Adrenal gland (tissue), 5 donors: Measurements from ENCODE around the gene MICAL3.

Source experiments
- POLR2A ChIP-seq, 2 donors: fragments of 450-650 bp; IDR thresholded peaks; one replicate each; pipeline ENCODE4 v1.6.1; 2017; ENCODE audit warnings: antibody characterized with exemption in 2 of 2, mild to moderate bottlenecking in 2 of 2, moderate library complexity in 1 of 2
- TF ChIP-seq, protein P1 (sequence below), 6 experiments: fragments of 450-650 bp in 4 of 6; fragments of 200-600 bp in 2 of 6; sonication (generic) in 1 of 6; IDR thresholded peaks; 1 replicate in 5 of 6; 2 replicates in 1 of 6; pipeline versions ENCODE4 v1.5.1 to v1.8.0; 2016 to 2021; ENCODE audit warnings: antibody characterized with exemption in 6 of 6, mild to moderate bottlenecking in 2 of 6, moderate library complexity in 1 of 6
- donor health status: DM: no; HTN: no; CAD: no.

DNA sequence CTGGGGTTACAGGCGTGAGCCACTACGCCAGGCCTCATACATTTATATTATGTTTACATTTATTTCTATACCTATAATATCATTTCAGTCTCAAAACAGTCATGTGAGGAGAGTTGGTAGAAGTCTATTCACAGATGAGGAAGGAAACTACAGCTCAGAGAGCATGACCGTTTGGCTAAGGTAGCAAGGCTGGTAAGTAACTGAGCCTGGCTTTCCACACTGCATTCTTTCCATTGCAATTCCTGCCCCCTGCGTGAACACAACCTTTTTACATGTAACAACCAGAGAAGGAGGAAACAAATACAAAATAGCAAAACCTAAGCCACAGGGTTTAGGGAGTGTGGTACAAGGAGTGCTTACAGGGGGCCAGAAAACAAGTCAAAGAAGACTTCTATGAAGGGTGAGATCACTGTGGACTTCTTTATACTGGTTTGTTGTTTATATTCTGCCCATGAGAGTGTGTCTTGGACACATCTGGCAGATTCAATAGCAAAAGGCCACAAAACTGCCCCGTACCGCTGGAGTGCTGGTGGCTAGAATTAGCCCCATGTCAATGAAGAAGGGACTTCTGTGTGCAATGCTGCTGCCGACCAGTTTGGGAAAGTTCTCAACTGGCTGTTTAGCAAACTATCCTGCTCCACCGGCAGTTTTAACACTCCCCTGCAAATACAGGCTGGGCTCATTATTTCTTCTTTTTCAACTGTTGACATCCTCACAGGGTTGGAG lies 19.0 kb downstream of the MICAL3 start:
- TF ChIP-seq, protein P1, sequence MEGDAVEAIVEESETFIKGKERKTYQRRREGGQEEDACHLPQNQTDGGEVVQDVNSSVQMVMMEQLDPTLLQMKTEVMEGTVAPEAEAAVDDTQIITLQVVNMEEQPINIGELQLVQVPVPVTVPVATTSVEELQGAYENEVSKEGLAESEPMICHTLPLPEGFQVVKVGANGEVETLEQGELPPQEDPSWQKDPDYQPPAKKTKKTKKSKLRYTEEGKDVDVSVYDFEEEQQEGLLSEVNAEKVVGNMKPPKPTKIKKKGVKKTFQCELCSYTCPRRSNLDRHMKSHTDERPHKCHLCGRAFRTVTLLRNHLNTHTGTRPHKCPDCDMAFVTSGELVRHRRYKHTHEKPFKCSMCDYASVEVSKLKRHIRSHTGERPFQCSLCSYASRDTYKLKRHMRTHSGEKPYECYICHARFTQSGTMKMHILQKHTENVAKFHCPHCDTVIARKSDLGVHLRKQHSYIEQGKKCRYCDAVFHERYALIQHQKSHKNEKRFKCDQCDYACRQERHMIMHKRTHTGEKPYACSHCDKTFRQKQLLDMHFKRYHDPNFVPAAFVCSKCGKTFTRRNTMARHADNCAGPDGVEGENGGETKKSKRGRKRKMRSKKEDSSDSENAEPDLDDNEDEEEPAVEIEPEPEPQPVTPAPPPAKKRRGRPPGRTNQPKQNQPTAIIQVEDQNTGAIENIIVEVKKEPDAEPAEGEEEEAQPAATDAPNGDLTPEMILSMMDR (IDR thresholded peaks at IDR 0.05): no peak
- TF ChIP-seq POLR2A (IDR thresholded peaks at IDR 0.05): no peak
